Measurements from ENCODE around the gene SLC6A6.
A peak's percentile ranks its signal among the peaks of the same experiment; 100 is the strongest.

DNA sequence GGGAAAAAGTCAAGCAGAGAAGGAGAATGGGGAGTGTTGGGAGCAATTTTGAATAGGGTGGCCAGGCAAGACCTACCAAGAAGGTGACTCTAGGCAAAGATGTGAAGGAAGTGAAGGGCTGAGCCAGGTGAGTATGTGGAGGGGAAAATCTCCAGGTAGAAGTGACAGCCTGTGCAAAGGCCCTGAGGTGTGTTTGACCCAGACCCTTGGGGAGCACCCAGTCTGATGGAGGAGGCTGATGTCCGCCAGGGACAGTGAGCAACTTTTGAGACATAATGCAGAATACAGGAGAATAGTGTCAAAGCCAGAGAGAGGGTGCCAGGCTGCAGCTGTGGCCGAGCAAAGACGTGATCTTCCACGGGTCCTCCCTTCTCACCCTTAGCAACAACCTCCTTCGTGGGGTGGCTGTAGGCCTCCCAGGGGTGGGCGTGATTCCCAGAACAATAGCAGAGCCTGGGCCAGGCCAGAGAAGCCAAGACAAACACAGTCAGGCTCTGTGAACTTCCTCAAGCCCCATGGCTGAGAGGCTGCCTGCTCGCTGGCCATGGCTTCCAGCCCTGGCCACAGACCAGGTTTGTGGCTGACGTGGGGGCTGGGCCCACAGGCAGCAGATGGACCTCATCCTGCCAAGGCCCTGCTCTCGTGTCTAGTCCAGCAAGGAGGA, 58.1 kb downstream of the SLC6A6 start:
- TF ChIP-seq POLR2A (IDR thresholded peaks at IDR 0.05; ENCODE audit: low read depth): no peak
- peak; percentile 30 to 88 for TF ChIP-seq POLR2AphosphoS5 (IDR thresholded peaks at IDR 0.05)
- TF ChIP-seq, protein P1, sequence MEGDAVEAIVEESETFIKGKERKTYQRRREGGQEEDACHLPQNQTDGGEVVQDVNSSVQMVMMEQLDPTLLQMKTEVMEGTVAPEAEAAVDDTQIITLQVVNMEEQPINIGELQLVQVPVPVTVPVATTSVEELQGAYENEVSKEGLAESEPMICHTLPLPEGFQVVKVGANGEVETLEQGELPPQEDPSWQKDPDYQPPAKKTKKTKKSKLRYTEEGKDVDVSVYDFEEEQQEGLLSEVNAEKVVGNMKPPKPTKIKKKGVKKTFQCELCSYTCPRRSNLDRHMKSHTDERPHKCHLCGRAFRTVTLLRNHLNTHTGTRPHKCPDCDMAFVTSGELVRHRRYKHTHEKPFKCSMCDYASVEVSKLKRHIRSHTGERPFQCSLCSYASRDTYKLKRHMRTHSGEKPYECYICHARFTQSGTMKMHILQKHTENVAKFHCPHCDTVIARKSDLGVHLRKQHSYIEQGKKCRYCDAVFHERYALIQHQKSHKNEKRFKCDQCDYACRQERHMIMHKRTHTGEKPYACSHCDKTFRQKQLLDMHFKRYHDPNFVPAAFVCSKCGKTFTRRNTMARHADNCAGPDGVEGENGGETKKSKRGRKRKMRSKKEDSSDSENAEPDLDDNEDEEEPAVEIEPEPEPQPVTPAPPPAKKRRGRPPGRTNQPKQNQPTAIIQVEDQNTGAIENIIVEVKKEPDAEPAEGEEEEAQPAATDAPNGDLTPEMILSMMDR (IDR thresholded peaks at IDR 0.05): no peak
- TF ChIP-seq EP300 (IDR thresholded peaks at IDR 0.05): no peak
